Hematopoietic multipotent progenitor cell (in vitro differentiated cells): ENCODE results near the gene AMBP. TPM values are rescaled to one million over a fixed set of nuclear protein-coding genes. Genes with fewer than 3 reads are reported as not detected.

Experiments
- DNase-seq, 3 donors: peaks; one replicate each; pipeline ENCODE4 v3.0.0-alpha.2; 2011 to 2015; ENCODE audit warnings: low read depth in 2 of 3, low spot score in 2 of 3
- total RNA-seq: library from RNA; depleted of rRNA; stranded (reverse); fragments of >200 nt; gene quantifications from one replicate; pipeline ENCODE4 v1.2.3, GENCODE V29; 2012

The AMBP gene
- total RNA-seq, 1 donor, result not detected

DNA sequence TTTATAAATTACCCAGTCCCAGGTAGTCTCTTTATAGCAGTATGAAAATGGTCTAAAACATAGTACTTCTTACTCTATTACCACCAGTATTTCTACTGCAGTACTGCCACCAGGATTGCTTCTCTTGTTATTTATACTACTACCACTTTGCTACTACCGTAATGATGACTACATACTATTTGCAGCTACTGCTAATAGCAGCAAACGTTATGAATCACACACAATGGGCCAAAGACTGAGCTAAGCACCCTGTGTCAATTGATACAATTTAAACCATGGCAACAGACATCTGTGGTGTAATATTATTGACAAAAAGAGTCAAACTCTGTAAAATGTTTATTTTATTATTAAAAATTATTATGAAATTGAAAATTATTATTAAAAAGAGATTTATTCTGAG is 36.3 kb upstream of the AMBP start:
- DNase-seq, result no peak

DNA sequence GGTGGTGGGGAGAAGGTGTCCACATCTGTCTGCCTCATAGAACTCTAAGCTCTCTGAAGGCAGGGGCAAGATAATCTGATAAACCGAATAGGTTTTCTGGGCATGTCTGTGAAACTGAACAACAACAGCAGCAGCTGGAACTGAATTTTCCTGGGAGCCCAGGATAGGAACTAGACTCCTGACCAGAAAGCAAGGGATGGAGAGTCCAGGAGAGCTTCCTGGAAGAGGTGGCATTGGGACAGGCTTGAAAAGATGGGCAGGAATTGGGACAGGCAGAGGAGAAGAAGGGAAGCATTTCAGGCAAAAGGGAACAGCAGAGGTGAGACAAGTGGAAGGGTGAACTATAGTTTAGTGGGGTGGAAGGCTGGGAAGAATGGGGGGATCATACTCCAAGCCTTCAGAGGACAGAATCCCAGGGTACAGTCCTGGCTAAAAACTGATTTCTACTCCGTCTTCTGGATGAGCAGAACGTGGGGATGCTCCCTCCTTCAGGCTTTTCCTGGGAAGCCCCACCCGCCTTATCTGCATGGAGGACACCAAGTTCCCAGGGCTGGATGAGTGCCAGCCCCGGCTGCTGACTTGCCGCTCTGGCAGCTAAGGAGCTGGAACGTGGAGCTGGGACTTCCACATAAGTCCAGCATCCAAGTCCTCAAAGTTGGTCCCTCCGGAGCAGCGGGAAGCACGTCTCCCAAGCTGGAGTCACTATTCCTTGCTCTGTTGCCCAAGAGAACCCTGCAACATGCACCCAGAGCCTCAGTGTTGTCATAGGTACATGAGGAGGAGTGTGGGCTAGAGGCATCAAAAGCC is 34.9 kb upstream of the AMBP start:
- DNase-seq, result no peak

DNA sequence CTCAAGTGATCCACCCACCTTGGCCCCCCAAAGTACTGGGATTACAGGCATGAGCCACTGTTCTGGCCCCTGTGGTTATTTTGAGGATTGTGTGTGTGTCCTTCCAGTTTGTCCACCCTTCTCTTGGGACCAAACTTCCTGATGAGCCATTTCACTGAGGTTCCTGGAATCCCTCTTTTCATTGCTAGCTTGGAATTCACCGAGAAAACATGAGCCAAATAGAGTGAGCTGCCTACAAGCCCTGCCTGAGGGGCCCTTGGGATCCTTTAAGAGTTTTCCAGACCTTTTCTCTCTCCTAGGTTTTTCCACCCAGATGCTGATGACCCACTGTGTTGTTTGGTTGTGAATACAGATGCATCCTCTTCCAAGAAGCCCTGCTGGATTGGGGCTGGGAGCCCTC is 34.2 kb upstream of the AMBP start:
- DNase-seq, result no peak

DNA sequence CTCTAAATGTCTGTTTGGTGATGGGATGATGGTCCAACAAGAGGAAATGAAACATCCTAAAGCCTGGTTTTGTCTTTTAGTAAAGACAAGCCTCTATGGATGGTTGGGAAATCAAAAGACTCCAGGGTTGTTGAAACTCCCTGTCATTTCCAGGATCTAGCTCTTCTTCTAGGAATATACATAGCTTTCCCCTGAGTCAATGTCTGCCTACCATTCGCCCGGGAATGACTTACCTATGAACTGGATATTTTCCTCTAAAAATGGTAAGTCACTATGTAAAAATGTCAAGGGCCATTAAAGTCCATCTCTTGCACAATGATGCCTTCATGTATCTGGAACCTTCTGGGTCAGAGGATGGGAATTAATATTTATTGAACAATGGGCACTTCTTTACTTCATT is 32.1 kb upstream of the AMBP start:
- no peak for DNase-seq

DNA sequence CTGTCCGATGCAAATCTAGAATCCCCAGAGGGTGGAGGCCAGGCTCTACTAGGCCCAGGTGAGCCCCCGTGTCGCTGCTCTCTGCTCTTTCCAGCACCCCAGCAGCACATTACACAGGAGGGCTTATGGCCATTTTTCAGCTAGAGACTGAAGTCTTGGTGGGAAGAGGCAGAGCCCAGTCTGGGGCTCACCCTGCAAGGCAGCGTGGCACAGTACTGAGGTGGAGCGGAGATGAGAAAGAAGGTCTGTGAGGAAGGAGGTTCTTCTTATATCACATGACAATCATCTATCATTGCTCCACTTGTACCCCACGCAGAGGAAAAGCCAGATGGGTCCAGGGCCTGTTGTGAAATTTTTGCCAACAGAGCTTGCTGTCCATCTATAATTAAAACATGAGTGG is 31.0 kb upstream of the AMBP start:
- no peak for DNase-seq

DNA sequence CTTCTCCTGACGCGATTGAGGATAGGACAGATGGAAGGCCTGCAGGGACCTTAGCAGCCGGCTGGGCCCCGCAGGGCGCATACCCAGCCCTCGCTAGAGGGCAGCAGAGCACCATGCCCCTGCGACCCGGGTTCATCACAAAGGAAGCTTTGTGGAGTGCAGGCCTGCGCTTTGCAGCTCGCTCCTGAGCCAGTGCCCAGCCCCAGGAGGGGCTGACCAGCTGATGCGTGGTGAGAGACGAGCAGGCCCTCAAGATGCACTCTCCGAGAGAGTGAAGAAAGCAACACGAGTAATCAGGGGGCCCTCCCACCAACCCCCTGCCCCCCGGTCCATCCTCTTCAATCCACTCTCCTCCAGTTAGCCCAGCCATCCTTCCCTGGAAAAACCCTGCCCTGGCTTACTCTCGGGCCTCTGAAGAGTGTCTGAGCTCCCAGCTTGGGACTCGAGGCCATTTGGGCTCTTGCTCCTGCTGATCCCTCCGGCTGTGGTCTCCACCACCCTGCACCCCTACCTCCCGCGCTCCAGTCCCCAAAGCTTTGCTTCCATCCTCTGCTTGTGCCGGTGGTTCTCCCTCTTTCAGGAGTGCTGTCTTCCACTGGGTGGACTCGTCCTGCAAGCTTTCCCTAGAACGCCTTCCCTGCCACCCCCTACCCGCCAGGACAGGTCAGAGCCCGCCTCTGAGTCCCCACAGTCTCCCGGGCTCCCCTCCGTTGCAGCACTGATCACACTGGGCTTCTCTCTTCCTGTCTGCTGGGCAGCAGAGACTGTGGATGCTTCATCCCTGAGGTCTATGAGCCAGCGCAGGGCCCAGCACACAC is 30.1 kb upstream of the AMBP start:
- DNase-seq, result peak; percentile 17 to 78 (median 63)

DNA sequence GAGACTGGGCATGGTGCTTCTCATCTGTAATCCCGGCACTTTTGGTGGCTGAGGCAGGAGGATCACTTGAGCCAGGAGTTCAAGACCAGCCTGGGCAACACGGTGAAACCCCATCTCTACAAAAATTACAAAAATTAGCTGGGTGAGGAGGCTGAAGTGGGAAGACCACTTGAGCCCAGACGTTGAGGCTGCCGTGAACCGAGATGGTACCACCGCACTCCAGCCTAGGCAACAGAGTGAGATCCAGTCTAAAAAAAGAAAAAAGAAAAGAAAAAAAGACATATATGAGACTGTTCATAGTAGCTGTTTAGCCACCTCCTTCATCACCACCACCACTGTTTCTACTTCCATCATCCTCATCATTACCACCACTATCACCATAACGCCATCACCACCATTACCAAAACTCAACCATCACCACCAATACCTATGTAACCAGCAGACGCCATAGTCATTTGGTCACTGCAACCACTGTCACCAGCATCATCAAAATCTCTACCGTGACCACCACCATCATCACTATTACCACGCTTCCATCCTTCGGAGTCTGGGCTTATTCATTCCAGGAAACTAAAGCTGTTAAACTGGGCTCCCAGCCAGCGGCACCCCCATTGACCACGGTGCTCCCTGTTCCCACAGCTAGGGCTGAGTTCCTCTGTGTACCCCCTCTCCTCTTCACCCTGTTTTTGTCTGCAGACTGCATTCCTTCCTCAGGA is 29.3 kb upstream of the AMBP start:
- DNase-seq, result no peak

DNA sequence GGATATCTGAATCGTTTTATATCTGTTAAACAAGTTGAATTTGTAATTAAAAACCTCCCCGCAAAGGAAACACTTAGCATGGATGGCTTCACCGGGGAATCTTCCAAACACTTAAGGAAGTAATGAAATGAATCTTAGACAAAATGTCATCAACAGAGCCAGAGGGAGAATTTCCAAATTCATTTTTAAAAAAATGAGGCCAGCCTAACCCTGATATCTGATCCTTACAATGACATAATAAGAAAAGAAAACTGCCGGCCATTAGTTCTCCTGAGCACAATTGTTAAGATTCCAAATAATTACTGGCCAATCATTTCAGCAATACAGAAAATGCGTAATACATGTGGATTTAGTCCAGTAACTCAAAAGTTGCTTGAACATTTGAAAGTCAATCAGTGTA is 27.1 kb upstream of the AMBP start:
- no peak for DNase-seq

DNA sequence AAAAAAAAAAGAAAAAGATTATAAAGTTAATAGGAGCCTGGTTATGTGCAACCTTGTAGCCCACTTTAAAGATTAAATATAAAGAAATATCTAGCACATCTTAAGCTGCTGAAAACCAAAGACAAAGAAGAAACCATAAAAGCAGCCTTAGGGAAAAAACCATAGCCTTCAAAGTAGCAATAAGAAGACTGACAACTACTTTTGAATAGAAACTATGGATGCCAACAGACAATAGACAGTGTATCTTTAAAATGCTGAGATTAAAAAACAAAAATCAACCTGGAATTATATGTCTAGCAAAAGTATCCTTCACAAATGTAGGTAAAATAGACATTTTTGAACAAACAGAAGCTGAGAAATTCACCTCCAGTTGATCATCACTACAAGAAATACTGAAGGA is 24.4 kb upstream of the AMBP start:
- no peak for DNase-seq

DNA sequence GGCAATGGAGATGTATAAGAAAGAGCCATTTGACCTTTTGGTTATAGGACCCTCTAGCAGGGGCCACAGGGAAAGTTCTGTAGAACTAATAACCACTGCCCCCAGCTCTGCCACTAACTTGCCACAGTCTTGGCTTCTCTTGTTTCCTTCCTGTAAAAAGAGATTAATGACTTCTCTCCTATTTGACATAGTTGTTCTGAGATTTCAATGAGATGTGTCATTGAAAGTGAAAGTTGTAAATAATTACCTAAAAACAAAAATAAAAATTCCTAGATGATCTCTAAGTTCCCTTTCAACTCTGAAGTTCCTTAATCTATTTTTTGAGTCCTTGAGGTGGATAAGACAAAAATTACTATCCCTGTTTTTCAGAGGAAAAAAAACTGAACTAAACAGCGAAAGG is 22.4 kb upstream of the AMBP start:
- no peak for DNase-seq

DNA sequence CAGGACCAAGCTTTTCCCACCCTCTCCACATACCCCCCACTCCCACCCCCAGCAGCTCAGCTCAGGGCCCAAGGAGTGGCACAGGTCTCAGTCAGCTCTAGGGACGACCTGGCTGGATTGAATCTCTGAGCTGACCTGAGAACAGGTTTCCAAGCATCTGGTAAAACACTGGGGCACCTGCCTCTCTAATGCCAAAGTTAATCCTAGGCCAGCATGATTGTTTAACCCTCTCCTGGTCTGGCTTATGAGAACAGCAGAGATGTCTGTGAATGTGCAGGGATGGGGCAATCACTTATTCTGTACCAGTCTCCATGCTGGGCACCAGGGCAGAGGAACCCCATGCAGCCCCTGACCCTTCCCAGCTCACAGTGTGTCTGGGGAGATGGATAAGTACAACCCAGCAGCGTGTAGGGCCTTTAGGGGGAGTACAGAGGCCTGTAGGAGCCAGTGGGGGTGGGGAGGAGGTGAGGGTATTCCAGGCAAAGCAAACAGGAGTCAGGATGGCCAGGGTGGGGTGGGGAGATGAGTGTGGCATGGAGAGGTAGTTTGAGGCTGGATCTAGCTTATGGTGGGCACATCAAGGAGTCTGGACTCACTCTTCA is 21.7 kb upstream of the AMBP start:
- DNase-seq, result no peak

DNA sequence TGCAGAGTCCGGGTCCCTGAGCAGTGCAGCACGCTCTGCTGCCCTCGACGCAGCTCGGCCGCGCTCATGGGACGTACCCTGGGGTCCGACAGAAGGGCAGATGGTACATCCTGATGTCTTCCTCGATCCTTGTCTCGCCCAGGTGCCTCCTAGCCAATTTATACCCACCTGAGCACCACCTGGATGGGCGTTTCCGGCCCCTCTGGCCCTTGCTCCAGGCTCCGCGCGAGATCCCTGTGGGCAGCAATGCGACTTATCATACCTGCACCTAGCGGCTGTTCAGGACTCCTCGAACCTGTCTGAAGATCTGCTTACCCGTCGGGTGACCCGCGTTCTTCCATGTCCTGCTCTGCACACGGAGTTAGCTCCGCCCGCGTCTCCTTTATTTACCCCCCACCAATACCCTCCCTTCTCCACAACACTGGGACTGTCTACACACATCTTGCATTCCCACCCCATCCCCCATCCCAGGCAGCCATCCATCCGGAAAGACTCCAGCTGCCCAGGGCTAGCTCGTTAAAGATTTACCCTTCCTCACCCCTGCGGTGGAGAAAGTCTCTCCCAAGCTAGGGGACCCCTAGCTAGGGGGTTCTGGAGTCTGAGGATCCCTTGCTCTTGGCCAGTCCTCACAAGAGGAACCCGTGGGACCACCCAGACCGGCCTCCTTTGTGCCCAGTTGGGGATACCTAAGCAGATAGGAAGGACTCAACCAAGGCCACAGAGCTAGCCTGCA is 21.0 kb upstream of the AMBP start, which contains the start of gene KIF12:
Gene KIF12 (minus strand): TSS at position 357 of the 733 bp plus-strand sequence. CDS start 16 bp downstream, at position 341.
- DNase-seq, result no peak

DNA sequence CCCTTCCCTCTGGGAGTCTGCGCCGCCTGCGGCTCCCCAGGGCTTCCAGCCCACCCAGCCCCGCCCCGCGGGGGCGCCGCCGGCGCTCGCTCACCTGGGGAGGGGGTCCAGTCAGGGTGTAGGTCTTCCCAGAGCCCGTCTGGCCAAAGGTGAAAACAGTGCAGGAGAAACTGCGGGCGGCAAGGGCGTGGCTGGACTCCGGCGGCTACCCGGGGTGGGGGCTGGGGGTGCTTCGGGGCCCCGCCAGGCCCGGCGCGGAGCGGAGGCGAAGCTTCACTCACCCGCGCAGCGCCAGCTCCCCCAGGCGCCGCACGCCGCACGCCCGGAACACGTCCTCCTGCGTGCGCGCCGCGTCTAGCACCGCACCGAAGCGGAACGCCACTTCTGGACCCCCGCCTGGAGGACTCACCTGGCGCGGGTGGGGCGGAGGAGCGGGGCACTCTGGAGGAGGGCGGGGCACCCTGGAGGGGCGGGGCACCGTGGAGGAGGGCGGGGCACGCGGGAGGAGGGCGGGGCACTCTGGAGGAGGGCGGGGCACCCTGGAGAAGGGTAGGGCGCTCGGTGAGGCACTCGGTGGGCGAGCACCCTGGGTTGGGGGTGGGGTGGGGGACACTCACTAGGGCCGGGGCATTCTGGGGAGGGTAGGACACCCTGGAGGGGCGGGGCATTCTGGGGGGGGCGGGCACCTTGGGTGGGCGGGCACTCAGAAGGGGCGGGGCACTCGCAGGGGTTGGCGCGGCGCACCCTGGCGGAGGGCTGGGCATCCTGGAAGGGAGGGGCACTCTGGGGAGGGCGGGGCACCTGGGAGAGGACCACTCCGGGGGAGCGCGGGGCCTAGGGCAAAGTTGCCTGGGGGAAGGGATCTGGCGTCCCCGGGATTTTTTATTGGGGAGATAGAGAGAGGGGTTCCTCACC is 20.2 kb upstream of the AMBP start:
- DNase-seq, result peak in 2 of 3 donors; percentile 62 to 74

DNA sequence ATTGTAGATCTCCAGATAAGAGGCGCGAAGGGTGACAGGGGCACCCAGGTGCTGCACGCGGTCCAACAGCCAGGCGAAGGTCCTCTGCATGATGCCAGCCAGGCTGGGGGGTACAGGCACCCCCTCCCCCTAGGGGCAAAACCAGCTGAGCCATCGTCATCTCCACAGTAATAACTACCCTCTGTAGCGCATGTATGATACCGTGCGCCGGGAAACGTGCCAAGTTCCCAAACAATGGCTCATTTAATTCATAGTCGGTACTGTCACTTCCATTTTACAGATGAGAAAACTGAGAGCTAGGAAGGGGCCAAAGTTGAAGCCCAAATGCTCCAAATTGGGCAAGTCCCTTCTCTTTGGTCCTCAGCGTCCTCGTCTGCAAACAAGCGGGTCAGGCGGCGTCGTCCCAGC is 19.5 kb upstream of the AMBP start:
- DNase-seq, result no peak

DNA sequence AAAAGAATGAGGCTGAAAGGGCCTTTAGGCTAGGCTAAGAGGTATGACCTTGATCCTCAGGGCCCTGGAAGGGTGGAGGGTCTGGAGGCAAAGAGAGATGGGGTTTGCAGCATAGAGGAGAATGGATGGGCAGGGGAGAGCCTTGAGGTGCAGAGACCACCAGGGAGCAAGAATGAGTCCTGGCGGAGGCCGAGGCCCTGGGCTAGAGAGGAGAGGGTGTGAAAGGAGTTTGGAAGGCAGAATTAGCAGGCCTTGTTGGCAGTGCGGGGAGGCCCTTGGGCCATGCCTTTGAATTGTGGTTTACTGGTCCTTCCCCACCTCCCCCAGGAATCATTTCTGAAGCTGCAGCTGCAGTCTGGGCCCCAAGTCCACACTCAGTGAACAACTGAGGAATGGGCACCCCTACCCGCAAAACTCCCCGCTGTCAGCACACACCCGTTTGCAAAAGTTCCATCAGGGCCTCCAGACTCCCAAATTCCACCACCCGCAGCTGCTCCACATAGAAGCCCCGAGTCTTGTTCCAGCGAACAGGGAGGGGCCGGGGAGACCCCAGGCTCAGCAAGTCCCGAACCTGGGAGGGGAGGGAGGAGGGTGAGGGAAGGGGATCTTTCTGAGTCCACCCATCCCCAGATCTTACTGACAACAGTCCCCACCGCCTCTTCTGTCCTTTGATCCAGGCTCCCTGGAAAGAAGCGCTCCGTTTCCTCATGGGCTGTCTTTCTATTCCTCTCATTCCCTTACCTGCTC is 18.9 kb upstream of the AMBP start:
- no peak for DNase-seq

DNA sequence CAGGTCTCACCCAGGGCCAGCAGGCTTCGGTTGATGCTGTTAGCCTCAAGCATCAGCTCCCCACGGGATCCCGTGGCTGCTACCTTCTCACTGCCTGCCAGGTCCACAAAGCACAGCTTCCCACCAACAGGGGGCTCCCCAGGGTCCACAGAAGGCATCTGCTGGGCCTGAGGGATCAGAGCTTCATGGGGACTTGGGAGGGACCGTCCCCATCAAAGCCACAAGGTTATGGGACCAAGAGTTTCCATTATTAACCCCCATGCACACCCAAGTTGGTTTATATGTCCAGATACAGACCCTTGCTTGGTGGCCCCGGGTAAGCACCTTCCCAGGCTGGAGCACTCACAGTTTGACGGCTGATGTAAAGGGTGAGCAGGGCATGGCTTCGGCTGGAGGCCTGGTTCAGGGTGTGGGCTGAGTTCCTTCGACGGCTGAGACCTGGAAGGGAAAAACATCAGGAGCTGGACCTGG is 18.0 kb upstream of the AMBP start:
- no peak for DNase-seq

DNA sequence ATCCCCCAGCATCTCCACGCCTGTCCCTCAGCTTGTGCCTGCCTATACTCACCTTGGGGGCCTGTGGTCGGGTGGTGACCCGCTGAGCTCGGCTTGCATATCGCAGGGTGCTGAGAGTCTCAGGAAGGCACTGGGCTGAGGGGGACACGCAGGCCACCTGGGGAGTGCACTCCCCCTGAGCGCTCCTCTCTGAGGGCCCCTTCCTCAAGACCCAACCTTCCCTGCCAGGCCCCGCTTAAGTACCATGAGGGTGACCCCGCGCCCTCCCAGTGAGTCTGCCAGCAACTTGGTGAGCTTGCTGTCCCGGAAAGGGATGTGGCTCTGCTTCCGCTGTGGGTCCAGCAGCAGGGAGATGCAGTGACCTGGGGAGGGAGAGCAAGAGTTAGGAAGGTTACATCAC is 16.9 kb upstream of the AMBP start:
- no peak for DNase-seq

DNA sequence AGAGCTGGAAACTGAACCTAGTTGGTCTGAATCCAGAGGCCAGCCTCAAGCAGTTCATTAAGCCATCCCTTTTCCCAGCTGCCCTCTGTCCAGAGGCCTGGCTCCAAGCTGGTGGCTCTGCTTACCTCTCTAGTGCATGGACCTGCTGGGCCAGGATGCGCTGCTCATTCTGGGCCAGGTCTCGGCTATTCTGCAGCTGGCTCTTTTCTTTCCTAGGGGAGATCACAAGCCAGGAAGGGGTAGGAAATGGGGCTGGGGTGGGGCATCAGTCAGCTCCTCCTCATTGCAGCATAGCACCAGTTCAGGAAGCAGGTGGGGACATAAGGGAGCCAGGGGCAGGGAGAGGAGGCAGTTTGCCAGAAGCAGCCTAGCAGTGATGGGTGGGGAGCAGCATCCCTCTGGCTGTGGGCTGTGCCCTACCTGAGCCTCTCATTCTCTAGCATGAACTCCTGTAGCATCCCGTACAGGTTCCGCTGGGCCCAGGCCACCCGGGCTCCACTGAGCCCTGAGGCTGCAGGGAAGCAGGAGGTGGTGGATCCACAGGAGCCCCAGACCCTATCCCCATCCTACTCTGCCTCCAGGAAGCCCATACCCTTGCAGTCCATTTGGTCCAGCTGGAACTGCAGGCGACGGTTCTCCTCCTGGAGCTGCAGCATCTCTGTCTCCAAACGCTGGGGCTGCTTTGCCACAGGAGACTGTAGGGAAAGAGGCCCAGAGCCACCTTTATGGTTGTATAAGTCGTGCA is 15.8 kb upstream of the AMBP start:
- DNase-seq, result no peak
